ENCODE results near the gene LGI4.
"Not testable (repeated sequence)": the region's sequence is repeated elsewhere in the genome, so short reads cannot be mapped to it uniquely, and the experiment has no call there.

Gene LGI4

DNA sequence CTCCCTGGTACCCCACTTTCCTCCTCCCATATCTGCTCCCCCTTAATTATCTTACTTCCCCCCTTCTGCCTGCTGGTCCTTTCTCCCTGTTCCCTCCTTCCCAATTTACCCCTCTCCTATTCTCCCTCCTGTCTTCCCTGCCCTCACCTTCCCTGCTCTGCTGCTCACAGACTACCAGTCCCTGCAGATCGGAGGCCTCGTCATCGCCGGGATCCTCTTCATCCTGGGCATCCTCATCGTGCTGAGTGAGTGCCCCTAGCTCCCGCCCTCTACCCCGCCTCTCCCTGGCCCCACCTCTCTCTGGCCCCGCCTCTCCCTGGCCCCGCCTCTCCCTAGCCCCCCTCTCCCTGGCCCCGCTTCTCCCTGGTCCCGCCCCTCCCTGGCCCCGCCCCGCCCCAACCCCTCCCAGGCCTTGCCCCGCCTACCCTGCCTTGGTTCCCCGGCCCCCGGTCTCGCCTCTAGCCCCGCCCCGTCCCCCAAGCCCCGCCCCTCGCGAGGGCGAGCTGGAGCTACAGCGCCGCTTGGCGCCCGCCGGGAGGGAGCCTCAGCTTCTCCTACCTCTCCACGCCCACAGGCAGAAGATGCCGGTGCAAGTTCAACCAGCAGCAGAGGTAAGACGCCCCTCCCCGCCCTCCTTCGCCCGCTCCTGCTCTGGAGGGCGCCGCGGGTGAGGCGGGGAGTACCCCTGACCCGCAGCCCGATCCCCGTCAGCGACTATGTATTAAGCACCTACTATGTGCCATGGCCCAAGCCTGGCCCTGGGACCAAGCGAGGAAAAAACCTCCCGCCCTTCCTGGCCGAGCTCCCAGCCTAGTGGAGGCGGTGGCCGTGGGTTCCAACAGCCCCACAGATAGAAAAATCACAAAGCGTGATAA is 6.3 kb upstream of the LGI4 start:
- peaks cover 31% of the 10 kb centered on the region for H3K27me3 Mint-ChIP-seq (ENCODE audit: low read depth)
- H3K27ac Mint-ChIP-seq, result peak overlapping the region; percentile 78
- DNase-seq (ENCODE audit: low spot score), result peak; percentile 90
- no peaks in the 10 kb centered on the region for H3K36me3 Mint-ChIP-seq (ENCODE audit: low read depth)
- peak overlapping the region; percentile 71 for H3K4me3 Mint-ChIP-seq
- H3K9me3 Mint-ChIP-seq, result no peaks in the 10 kb centered on the region
- peaks cover 18% of the 10 kb centered on the region for H3K4me1 Mint-ChIP-seq (ENCODE audit: low read depth)

DNA sequence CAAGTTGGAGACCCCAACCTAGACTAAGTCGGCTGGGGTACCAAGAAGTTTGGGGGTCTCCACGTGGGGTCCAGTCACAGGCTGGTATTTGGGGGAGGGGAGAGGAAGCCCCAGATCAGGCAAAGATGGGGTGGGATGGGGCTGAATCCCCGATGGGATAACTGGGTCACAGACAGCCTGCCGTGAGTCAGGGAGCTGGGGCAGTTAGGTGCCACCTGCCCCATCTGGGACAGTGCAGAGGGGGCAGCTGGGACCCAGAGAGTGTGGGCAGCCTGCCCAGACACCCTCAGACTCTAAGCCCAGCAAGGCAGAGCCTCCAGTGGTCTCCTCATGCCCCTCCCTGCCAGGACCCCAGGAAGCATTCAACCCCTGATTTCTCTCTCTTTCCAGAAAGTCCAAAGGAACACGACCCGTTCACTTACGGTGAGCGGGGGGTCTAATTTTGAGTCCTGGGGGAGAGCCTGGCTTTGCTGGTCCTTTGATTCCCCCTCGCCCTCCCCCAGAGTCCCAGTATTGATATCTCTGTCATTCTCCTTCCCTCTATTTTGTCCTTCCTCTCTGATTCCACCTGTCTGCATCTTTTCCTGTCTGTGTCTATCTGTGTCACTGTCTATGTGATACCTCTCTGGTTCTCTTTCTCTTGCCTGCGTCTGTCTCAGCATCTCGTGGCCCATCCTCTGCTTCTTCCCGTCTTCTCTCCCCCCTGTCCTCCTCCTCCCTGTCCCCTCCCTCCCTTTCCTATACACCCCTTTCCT is 5.5 kb upstream of the LGI4 start:
- DNase-seq (ENCODE audit: low spot score), result no peak
- H3K9me3 Mint-ChIP-seq, result no peaks in the 10 kb centered on the region
- H3K4me3 Mint-ChIP-seq, result peak overlapping the region; percentile 46
- no peaks in the 10 kb centered on the region for H3K36me3 Mint-ChIP-seq (ENCODE audit: low read depth)
- H3K27me3 Mint-ChIP-seq (ENCODE audit: low read depth), result peaks cover 30% of the 10 kb centered on the region
- H3K27ac Mint-ChIP-seq, result no peak overlapping the region
- peaks cover 22% of the 10 kb centered on the region for H3K4me1 Mint-ChIP-seq (ENCODE audit: low read depth)

DNA sequence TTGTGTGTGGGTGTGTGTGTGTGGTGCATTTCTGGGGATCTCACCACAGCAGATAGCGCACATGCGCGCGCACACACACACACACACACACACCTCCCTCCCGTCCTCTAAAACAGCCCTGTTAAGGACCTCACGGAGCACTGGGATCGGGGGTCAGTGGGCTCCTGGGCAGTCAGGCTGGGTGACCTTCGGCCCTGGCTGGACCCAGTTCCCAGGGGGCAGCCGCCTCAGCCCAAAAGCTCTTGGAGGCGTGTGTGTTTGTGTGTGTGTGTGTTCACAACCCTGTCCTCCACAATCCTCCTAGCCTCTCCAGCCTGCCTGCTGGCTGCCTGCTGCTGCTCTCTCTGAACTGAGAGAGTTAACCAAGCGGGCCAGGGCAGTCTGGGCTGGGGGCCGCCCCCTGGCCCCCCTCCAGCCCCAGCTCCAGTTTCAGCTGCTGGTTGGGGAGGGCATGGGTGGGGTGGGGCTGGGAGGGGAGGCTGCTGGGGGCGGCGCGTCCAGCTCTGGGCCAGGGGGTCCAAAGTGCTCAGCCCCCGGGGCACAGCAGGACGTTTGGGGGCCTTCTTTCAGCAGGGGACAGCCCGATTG is 3.5 kb upstream of the LGI4 start, which contains the start of gene FXYD1:
Gene FXYD1, plus strand, starts transcription at position 520 of the 588 bp plus-strand sequence. CDS start 1,256 bp downstream, outside the sequence.
- H3K4me1 Mint-ChIP-seq (ENCODE audit: low read depth), result peaks cover 18% of the 10 kb centered on the region
- no peak within 1 kb of the TSS for H3K27ac Mint-ChIP-seq
- no peak within 1 kb of the TSS for H3K4me3 Mint-ChIP-seq
- no peaks in the 10 kb centered on the region for H3K36me3 Mint-ChIP-seq (ENCODE audit: low read depth)
- H3K27me3 Mint-ChIP-seq (ENCODE audit: low read depth), result peaks cover 14% of the 10 kb centered on the region
- no peaks in the 10 kb centered on the region for H3K9me3 Mint-ChIP-seq
- no peak for DNase-seq (ENCODE audit: low spot score)

- no peak overlapping the region for H3K27ac Mint-ChIP-seq
Measured at GRCh38 chr19:35136977-35137702, 2.3 kb upstream of the LGI4 start.

DNA sequence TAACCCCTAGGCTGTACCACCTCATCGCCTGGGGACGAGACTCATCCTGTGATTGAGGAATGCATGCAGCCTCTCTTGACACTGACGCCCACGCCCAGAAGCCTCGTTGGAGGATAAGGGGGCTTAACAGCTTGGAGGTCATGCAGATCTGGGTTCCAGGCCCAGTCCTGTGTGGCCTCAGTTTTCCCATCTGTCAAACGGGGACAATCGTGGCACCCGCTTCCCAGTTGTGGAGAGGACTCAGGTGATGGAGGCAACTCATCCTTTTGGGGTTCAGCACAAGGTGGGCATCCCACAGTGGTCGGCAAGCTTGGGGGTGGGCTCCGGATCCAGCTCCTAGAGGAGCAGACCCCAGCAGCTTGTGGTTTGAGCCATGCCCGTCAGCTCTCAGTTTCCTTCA is 1.4 kb upstream of the LGI4 start:
- H3K36me3 Mint-ChIP-seq (ENCODE audit: low read depth), result no peaks in the 10 kb centered on the region
- no peak overlapping the region for H3K27ac Mint-ChIP-seq
- H3K4me1 Mint-ChIP-seq (ENCODE audit: low read depth), result peaks cover 9% of the 10 kb centered on the region
- no peaks in the 10 kb centered on the region for H3K9me3 Mint-ChIP-seq
- DNase-seq (ENCODE audit: low spot score), result no peak
- H3K4me3 Mint-ChIP-seq, result no peak overlapping the region
- peaks cover 4% of the 10 kb centered on the region for H3K27me3 Mint-ChIP-seq (ENCODE audit: low read depth)

More at GRCh38 chr19:35136977-35137702, 2.3 kb upstream of the LGI4 start:
- Mint-ChIP-seq H3K9me3 (no peaks in the 10 kb centered on the region), H3K36me3 (ENCODE audit: low read depth) (no peaks in the 10 kb centered on the region), H3K4me3 (no peak overlapping the region), H3K27me3 (ENCODE audit: low read depth) (peaks cover 11% of the 10 kb centered on the region), H3K4me1 (ENCODE audit: low read depth) (peaks cover 15% of the 10 kb centered on the region)
- DNase-seq (ENCODE audit: low spot score), result no peak

DNA sequence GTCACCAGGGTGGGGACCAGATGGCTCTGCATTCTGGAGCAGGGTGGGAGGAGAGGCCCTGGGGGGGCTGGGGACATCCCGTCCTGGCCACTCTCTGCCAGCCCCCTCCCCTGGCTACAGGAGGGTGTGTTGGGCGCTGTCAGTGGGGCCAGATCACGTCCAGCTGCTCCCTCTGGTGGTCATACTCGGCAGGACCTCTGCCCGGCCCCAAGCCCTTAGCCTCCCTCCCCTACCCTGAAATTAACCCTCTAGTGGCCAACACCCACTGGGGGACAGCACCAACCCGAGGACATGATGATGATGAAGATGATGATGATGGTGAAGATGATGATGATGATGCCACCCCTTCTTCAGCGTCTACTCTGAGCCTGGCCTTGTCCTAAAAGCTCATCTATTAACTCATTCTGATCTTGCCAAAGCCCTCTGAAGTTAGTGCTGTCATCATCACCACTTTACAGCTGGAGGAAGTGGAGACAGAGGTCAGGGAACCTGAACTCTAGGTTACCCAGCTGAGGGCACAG is 590 bp upstream of the LGI4 start:
- H3K9me3 Mint-ChIP-seq, result no peaks in the 10 kb centered on the region
- no peak overlapping the region for H3K4me3 Mint-ChIP-seq
- H3K4me1 Mint-ChIP-seq (ENCODE audit: low read depth), result peaks cover 4% of the 10 kb centered on the region
- H3K36me3 Mint-ChIP-seq (ENCODE audit: low read depth), result no peaks in the 10 kb centered on the region
- no peaks in the 10 kb centered on the region for H3K27me3 Mint-ChIP-seq (ENCODE audit: low read depth)
- DNase-seq (ENCODE audit: low spot score), result peak; percentile 54
- no peak overlapping the region for H3K27ac Mint-ChIP-seq

DNA sequence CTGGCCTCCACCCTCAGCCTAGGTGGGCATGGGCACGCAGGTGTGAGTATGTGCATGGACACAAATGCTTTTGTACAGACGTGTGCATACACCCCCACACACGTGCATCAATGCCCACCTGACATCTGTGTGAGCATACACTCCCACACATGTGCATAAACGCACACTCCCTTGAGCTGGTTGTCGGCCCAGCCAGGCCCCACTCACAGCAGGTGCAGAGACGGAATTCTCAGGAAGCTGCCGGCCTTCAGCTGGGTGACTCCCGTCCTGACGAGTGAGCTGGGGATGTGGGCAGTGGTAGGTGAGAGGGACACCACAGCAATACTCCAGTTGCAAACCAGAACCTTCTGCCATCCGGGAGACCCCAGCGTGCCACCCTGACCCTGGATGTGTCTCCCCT is 1.0 kb downstream of the LGI4 start:
- DNase-seq (ENCODE audit: low spot score), result no peak
- no peak overlapping the region for H3K4me3 Mint-ChIP-seq
- peaks cover 4% of the 10 kb centered on the region for H3K4me1 Mint-ChIP-seq (ENCODE audit: low read depth)
- no peaks in the 10 kb centered on the region for H3K27me3 Mint-ChIP-seq (ENCODE audit: low read depth)
- H3K27ac Mint-ChIP-seq, result no peak overlapping the region
- no peaks in the 10 kb centered on the region for H3K36me3 Mint-ChIP-seq (ENCODE audit: low read depth)
- no peaks in the 10 kb centered on the region for H3K9me3 Mint-ChIP-seq

DNA sequence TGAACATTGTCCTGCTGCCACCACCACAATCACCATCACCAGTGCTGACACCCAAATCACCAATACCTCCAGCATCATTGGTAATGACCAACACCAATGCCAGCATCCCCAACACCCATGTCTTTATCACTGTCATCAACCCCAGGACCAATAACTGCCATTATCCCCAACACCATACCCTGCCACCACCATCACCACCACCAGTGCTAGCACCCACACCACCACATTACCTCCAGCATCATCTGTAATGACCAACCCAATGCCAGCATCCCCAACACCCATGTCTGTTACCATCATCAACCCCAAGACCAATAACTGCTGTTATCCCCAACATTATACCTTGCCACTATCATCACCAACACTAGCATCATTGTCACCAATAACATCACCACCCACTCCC is 2.6 kb downstream of the LGI4 start:
- no peak for DNase-seq (ENCODE audit: low spot score)

DNA sequence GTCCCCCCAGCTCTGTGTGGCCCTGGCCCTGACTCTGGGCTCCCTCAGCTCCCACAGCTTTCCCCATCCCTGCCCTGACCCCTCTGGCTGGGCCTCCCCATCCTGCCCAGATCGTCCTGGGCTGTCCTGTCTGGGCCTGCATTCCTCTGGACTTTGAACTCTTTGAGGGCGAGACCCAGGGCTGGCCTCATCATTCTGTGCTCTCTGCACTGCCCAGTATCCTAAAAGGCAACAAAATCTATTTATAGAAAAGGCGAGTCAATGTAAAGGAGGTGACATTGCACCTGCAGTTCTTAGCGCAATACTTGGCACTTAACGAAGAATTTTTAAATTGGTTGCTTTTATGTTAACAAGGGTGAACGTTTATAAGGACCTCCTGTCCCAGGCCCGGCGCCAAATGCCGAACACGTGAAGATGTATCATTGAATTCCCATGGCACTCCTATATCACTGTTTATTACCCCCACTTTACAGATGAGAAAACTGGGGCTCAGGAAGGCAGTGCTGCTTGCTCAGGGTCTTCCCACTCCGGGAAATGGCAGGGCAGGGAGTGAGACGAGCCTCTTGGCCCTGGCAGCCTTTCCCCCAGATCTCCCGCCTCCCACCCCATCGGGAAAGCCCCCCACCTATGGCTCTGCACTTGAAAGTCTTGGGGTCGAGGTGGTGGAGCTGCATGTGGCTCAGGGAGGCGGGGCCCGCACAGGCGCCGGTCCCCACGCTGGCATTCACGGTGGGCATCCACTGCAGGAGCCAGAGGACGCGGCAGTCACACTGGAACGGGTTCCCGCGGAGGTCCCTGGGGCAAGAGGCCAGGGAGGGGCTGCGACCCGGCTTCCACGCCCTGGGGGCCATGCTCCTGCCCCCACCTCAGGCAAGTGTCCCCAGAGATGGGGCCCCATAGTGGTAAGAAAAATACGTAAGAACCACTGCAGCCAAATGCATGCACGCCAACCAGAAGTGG is 3.8 kb downstream of the LGI4 start:
- H3K27ac Mint-ChIP-seq, result no peak overlapping the region
- H3K36me3 Mint-ChIP-seq (ENCODE audit: low read depth), result no peaks in the 10 kb centered on the region
- H3K4me1 Mint-ChIP-seq (ENCODE audit: low read depth), result peaks cover 4% of the 10 kb centered on the region
- no peaks in the 10 kb centered on the region for H3K27me3 Mint-ChIP-seq (ENCODE audit: low read depth)
- no peaks in the 10 kb centered on the region for H3K9me3 Mint-ChIP-seq
- no peak overlapping the region for H3K4me3 Mint-ChIP-seq
- DNase-seq (ENCODE audit: low spot score), result no peak

More for the DNA sequence above, 2.6 kb downstream of the LGI4 start:
- H3K27me3 Mint-ChIP-seq (ENCODE audit: low read depth), result no peaks in the 10 kb centered on the region
- H3K9me3 Mint-ChIP-seq, result no peaks in the 10 kb centered on the region
- H3K4me3 Mint-ChIP-seq, result no peak overlapping the region
- no peak overlapping the region for H3K27ac Mint-ChIP-seq
- H3K4me1 Mint-ChIP-seq (ENCODE audit: low read depth), result peaks cover 4% of the 10 kb centered on the region
- H3K36me3 Mint-ChIP-seq (ENCODE audit: low read depth), result no peaks in the 10 kb centered on the region

GRCh38 chr19:35129724-35130274 is 5.1 kb downstream of the LGI4 start:
- DNase-seq (ENCODE audit: low spot score); H3K36me3 Mint-ChIP-seq (ENCODE audit: low read depth); H3K27me3 Mint-ChIP-seq (ENCODE audit: low read depth); H3K27ac Mint-ChIP-seq; H3K9me3 Mint-ChIP-seq; H3K4me1 Mint-ChIP-seq (ENCODE audit: low read depth); H3K4me3 Mint-ChIP-seq: not testable (repeated sequence)

DNA sequence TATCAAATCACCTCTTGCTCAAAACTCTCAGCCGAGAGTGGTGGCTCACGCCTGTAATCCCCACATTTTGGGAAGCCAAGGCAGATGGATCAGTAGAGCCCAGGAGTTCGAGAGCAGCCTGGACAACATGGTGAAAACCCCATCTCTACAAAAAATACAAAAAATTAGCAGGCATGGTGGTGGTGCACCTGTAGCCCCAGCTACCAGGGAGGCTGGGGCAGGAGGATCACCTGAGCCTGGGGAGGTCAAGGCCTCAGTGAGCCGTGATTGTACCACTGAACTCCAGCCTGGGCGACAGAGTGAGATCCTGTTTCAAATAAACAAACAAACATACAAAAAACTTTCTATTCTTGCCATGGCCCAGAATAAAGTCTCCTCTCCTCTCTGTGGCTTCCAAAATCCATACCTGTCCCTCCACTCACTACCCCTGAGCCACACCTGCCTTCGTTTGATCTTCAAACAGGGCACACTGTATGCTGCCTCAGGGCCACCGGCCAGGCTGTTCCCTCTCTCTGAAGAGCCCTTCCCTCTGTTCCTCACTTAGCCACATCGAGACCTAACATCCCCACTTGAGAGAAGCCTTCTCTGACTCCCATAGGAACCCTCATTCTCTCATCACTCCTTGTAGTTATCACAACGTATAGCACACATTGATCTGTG is 6.3 kb downstream of the LGI4 start:
- H3K9me3 Mint-ChIP-seq, result no peaks in the 10 kb centered on the region
- no peak overlapping the region for H3K4me3 Mint-ChIP-seq
- no peaks in the 10 kb centered on the region for H3K36me3 Mint-ChIP-seq (ENCODE audit: low read depth)
- DNase-seq (ENCODE audit: low spot score), result no peak
- H3K27me3 Mint-ChIP-seq (ENCODE audit: low read depth), result no peaks in the 10 kb centered on the region
- no peak overlapping the region for H3K27ac Mint-ChIP-seq
- H3K4me1 Mint-ChIP-seq (ENCODE audit: low read depth), result peaks cover 10% of the 10 kb centered on the region

- Mint-ChIP-seq H3K4me3 (no peak overlapping the region), H3K27me3 (ENCODE audit: low read depth) (no peaks in the 10 kb centered on the region), H3K4me1 (ENCODE audit: low read depth) (peaks cover 10% of the 10 kb centered on the region), H3K27ac (no peak overlapping the region), H3K9me3 (no peaks in the 10 kb centered on the region), H3K36me3 (ENCODE audit: low read depth) (no peaks in the 10 kb centered on the region)
- DNase-seq (ENCODE audit: low spot score), result no peak
Measured at GRCh38 chr19:35127871-35128270, 7.0 kb downstream of the LGI4 start.

All from T-helper 2 cell treated with Interferon-gamma antibody and Interleukin-4, amounts not matched to agents 5 μg/mL and 100 μg/mL, for 36 hours (primary cell).